GM12864 (cell line): ENCODE data around the gene PLXNC1.
"Not testable (repeated sequence)": the region's sequence is repeated elsewhere in the genome, so short reads cannot be mapped to it uniquely, and the experiment has no call there.

Experiments
- DNase-seq: peaks from one replicate; pipeline ENCODE4 v3.0.0-alpha.2; 2011; ENCODE audit warnings: low read depth
- H3K4me3 ChIP-seq: 2 replicates; pipeline ENCODE4 v1.5.1; 2011; ENCODE audit warnings: mild to moderate bottlenecking, low read depth, low read length, control low read depth
- CTCF ChIP-seq: IDR thresholded peaks from 2 replicates; pipeline ENCODE4 v1.5.1; 2011; ENCODE audit warnings: low read depth, mild to moderate bottlenecking, moderate library complexity, low read length, control low read depth, inconsistent platforms; ENCODE audit errors: missing control alignments

The PLXNC1 gene

GRCh38 chr12:94305130-94305957, 157.0 kb downstream of the PLXNC1 start:
- TF ChIP-seq CTCF = no peak
- peak; percentile 76 for DNase-seq
- no peak overlapping the region for H3K4me3 ChIP-seq

DNA sequence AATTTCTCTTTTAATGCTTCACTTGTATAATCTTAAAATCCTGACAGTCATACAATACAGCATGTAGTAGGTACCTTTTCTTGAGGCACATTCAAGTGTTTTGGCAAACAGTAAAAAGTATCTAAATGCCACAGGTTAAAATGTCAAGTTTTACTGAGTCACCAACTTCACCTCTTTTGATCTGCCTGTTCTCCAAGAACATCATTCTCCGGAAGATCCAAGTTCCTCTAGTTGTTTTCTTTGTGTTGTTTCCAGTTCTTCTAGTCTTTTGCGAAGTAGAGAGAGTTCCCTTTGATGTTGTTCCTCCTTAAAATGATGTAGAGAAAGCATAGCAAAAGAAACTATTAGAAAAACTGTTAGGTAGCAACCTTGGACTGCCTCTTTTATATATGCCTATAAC, 160.2 kb downstream of the PLXNC1 start:
- no peak for DNase-seq
- no peak for TF ChIP-seq CTCF
- no peak overlapping the region for H3K4me3 ChIP-seq

- DNase-seq = peak; percentile 60
Observed at GRCh38 chr12:94309373-94309772, 161.0 kb downstream of the PLXNC1 start.

GRCh38 chr12:94312378-94312777, 164.0 kb downstream of the PLXNC1 start:
- no peak overlapping the region for H3K4me3 ChIP-seq
- no peak for DNase-seq
- no peak for TF ChIP-seq CTCF

More at GRCh38 chr12:94309373-94309772, 161.0 kb downstream of the PLXNC1 start:
- TF ChIP-seq CTCF = no peak
- H3K4me3 ChIP-seq = no peak overlapping the region

DNA sequence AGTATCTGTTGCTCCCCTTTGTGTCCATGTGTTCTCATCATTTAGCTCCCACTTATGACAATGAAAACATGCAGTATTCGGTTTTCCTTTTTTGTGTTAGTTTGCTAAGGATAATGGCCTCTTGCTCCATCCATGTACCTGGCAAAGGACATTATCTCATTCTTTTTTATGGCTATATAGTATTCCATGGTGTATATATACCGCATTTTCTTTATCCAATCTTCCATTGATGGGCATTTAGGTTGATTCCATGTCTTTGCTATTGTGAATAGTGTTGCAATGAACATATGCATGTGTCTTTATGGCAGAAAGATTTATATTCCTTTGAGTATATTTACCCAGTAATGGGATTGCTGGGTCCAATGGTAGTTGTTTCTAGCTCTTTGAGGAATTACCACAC, 168.2 kb downstream of the PLXNC1 start:
- H3K4me3 ChIP-seq, DNase-seq: not testable (repeated sequence)

DNA sequence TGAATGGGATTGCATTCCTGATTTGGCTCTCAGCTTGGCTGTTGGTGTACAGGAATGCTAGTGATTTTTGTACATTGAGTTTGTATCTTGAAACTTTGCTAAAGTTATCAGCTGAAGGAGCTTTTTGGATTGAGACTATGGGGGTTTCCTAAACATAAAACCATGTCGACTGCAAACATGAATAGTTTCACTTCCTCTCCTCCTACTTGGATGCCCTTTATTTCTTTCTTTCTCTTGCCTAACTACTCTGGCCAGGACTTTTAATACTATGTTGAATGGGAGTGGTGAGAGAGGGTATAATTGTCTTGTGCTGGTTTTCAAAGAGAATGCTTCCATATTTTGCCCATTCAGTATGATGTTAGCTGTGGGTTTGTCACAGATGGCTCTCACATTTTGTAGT, 169.8 kb downstream of the PLXNC1 start:
- no peak for TF ChIP-seq CTCF
- no peak for DNase-seq
- no peak overlapping the region for H3K4me3 ChIP-seq

- no peak for TF ChIP-seq CTCF
- no peak overlapping the region for H3K4me3 ChIP-seq
- no peak for DNase-seq
Observed at GRCh38 chr12:94320109-94320508, 171.7 kb downstream of the PLXNC1 start.
